ENCODE measurements around the gene NBPF6. TPM values are rescaled to one million over a fixed set of nuclear protein-coding genes. Genes with fewer than 3 reads are reported as not detected.
"Not testable (repeated sequence)": the region's sequence is repeated elsewhere in the genome, so short reads cannot be mapped to it uniquely, and the experiment has no call there.

Gene NBPF6
- total RNA-seq, 1 donor = not detected

DNA sequence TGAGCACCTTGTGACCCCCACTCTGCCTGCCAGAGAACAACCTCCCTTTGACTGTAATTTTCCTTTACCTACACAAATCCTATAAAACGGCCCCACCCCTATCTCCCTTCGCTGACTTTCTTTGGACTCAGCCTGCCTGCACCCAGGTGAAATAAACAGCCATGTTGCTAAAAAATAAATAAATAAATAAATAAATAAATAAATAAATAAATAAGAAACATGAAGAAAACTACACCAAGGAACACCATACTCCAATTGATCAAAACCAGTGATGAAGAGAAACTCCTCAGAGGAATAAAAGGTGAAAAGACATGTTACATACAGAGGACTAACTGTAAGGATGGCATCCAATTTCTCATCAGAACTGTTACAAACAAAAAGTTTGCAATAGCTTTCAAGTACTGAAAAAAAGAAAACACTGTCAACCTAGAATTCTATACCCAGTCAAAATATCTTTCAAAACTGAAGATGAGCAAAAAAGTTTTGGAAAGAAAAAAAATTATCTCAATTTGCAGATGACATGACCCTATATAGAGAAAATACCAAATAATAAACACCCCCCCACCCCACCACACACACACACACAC, 28.4 kb downstream of the NBPF6 start:
- H3K4me3 ChIP-seq (ENCODE audit: low read length) = no peak overlapping the region
- H3K27me3 ChIP-seq (ENCODE audit: insufficient read depth, low read length) = no peaks in the 10 kb centered on the region
- no peaks in the 10 kb centered on the region for H3K4me1 ChIP-seq (ENCODE audit: insufficient read depth, low read length)

DNA sequence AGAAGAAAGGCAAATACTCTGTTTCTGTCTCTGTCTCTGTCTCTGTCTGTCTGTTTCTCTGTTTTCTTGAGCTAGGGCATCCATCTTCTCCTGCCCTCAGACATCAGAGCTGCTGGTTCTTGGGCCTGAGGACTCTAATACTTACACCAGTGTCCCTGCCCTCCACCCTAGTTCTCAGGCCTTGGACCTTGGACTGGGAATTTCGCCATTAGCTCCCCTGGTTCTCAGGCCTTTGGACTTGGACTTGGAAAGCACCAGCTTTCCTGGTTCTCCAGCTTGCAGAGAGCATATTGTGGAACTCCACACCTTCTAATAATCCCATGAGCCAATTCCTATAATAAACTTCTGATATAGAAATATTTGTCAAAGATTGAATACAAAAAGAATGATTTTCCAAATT, 32.6 kb downstream of the NBPF6 start:
- Histone ChIP-seq H3K9me3 (ENCODE audit: low read depth, low read length) (peaks cover 10% of the 10 kb centered on the region), H3K4me3 (ENCODE audit: low read length) (no peak overlapping the region), H3K4me1 (ENCODE audit: insufficient read depth, low read length) (no peaks in the 10 kb centered on the region), H3K27me3 (ENCODE audit: insufficient read depth, low read length) (no peaks in the 10 kb centered on the region)

More for the DNA sequence above, 28.4 kb downstream of the NBPF6 start:
- H3K9me3 ChIP-seq (ENCODE audit: low read depth, low read length) = peaks cover 10% of the 10 kb centered on the region

DNA sequence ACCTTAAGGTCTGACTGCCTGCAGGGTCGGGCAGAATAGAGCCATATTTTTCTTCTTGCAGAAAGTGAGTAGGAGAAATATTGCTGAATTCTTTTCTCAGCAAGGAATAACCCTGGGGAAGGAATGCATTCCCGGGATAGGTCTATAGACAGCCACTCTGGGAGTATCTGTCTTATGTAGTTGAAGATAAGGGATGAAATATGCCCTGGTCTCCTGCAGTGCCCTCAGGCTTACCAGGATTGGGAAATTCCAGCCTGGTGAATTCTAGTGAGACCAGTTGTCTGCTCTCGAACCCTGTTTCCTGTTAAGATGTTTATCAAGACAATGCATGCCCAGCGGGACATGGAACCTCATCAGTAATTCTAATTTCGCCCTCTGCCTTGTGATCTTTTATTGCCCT, 35.8 kb downstream of the NBPF6 start:
- not testable (repeated sequence) for H3K27me3 ChIP-seq (ENCODE audit: insufficient read depth, low read length); H3K9me3 ChIP-seq (ENCODE audit: low read depth, low read length); H3K4me3 ChIP-seq (ENCODE audit: low read length); H3K4me1 ChIP-seq (ENCODE audit: insufficient read depth, low read length)

DNA sequence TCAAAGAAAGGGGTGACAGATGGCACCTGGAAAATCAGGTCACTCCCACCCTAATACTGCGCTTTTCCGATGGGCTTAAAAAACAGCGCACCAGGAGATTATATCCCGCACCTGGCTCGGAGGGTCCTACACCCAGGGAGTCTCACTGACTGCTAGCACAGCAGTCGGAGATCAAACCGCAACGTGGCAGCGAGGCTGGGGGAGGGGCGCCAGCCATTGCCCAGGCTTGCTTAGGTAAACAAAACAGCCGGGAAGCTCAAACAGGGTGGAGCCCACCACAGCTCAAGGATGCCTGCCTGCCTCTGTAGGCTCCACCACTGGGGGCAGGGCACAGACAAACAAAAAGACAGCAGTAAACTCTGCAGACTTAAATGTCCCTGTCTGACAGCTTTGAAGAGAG, 36.6 kb downstream of the NBPF6 start:
- not testable (repeated sequence) for H3K4me3 ChIP-seq (ENCODE audit: low read length); H3K4me1 ChIP-seq (ENCODE audit: insufficient read depth, low read length); H3K27me3 ChIP-seq (ENCODE audit: insufficient read depth, low read length); H3K9me3 ChIP-seq (ENCODE audit: low read depth, low read length)

DNA sequence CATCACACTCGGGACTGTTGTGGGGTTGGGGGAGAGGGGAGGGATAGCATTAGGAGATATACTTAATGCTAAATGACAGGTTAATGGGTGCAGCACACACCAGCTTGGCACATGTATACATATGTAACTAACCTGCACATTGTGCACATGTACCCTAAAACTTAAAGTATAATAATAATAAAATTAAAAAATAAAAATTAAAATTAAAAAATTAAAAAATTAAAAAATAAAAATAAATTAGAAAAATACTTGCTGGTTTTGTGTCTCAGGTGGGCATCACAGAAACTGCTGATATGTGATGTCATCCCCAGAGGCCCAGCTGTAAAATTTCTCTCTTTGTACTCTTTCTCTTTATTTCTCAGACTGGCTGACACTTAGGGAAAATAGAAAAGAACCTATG, 44.9 kb downstream of the NBPF6 start:
- H3K9me3 ChIP-seq (ENCODE audit: low read depth, low read length) = not testable (repeated sequence)

DNA sequence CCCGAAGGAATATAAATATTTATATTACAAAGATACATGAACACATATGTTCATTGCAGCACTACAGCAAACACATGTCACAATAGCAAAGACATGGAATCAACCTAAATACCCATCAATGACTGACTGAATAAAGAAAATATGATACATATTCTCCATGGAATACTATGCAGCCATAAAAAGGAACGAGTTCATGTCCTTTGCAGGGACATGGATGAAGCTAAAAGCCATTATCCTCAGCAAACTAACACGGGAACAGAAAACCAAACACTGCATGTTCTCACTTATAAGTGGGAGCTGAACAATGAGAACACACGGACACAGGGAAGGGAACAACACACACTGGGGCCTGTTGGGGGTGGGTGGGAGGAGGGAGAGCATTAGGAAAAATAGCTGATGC, 46.7 kb downstream of the NBPF6 start:
- not testable (repeated sequence) for H3K9me3 ChIP-seq (ENCODE audit: low read depth, low read length); H3K4me3 ChIP-seq (ENCODE audit: low read length); H3K4me1 ChIP-seq (ENCODE audit: insufficient read depth, low read length)
- peaks cover 16% of the 10 kb centered on the region for H3K27me3 ChIP-seq (ENCODE audit: insufficient read depth, low read length)

More for the DNA sequence above, 44.9 kb downstream of the NBPF6 start:
- not testable (repeated sequence) for H3K27me3 ChIP-seq (ENCODE audit: insufficient read depth, low read length); H3K4me3 ChIP-seq (ENCODE audit: low read length); H3K4me1 ChIP-seq (ENCODE audit: insufficient read depth, low read length)

DNA sequence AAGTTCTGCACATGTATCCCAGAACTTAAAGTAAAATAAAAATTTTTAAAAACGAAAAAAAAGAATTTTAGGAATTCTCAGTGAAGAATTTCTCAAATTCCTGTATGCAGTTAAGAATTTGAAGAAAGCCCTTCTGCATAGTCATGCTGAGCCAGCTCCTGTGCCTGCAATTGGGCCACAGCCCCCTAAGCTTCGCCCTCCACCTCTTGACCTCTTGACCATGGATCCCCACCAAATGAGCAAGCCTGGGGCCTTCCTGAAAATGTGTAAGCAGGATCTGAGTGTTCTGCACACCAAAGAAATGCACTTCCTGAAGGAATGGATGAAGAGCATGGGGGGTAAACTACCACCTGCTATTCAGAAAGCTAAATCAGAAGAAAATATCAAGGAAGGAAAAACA, 52.0 kb downstream of the NBPF6 start:
- H3K4me3 ChIP-seq (ENCODE audit: low read length) = no peak overlapping the region

DNA sequence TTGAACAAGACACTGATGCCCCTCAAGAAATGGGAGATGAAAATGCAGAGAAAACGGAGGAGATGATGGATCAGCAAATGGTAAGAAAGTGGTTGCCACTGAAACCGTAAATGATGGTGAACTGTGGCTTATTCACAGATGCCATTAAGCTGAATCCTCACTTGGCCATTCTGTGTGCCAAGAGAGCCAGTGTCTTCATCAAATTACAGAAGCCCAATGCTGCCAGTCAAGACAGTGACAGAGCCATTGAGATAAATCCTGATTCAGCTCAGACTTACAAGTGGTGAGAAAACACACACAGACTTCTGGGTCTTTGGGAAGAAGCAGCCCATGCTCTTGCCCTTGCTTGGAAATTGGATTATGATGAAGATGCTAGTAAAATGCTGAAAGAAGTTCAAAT, 52.5 kb downstream of the NBPF6 start:
- Histone ChIP-seq H3K4me3 (ENCODE audit: low read length) (no peak overlapping the region), H3K27me3 (ENCODE audit: insufficient read depth, low read length) (peaks cover 39% of the 10 kb centered on the region), H3K4me1 (ENCODE audit: insufficient read depth, low read length) (peaks cover 13% of the 10 kb centered on the region)

More for the DNA sequence above, 52.0 kb downstream of the NBPF6 start:
- Histone ChIP-seq H3K27me3 (ENCODE audit: insufficient read depth, low read length) (peaks cover 39% of the 10 kb centered on the region), H3K9me3 (ENCODE audit: low read depth, low read length) (no peaks in the 10 kb centered on the region), H3K4me1 (ENCODE audit: insufficient read depth, low read length) (peaks cover 13% of the 10 kb centered on the region)

DNA sequence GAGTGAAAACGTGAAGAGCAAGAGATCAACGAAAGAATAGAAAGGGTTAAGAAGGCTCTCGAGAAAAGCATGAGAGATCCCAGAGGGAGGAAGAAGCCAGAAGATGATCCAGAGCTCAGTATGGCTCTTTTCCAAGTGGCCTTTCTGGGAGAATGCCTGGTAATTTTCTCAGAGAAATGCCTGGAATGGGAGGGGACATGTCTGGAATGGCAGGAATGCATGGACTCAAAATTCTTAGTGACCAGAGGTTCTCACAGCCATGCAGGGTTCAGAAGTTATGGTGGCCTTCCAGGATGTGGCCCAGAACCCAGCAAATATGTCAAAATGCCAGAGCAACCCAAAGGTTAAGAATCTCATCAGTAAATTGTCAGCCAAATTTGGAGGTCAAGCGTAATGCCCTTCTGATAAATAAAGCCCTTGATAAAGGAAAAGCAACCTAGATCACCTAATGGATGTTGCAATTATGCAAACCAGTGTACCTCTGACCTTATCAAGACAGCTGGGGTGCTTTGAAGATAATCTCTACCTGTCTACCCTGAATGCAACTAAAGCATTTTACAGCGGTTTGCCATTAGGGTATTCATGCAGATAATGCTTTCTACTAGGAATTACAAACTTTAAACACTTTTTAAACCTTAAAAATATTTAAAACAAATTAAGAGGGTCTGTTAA, 53.1 kb downstream of the NBPF6 start:
- H3K4me3 ChIP-seq (ENCODE audit: low read length) = no peak overlapping the region
- H3K27me3 ChIP-seq (ENCODE audit: insufficient read depth, low read length) = peaks cover 39% of the 10 kb centered on the region
- H3K4me1 ChIP-seq (ENCODE audit: insufficient read depth, low read length) = peaks cover 13% of the 10 kb centered on the region
- no peaks in the 10 kb centered on the region for H3K9me3 ChIP-seq (ENCODE audit: low read depth, low read length)

More for the DNA sequence above, 52.5 kb downstream of the NBPF6 start:
- no peaks in the 10 kb centered on the region for H3K9me3 ChIP-seq (ENCODE audit: low read depth, low read length)

DNA sequence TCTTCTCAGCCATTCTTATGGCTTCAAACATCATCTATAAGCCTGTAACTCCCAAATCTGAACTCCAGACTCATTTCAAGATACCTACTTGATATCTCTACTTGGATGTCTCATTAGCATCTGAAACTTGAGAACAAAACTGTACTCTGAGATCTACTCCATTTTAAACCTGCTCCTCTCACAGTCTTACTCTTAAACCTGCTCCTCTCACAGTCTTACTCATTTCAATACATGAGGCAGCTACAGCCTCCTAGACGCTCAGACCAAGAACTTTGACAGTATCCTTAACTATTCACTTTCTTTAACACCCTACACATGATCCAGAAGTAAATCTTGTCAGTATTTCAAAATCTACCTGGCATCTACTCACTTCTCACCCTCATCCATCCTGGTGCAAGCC, 54.3 kb downstream of the NBPF6 start:
- Histone ChIP-seq H3K27me3 (ENCODE audit: insufficient read depth, low read length) (peaks cover 36% of the 10 kb centered on the region), H3K9me3 (ENCODE audit: low read depth, low read length) (no peaks in the 10 kb centered on the region), H3K4me3 (ENCODE audit: low read length) (no peak overlapping the region), H3K4me1 (ENCODE audit: insufficient read depth, low read length) (peaks cover 13% of the 10 kb centered on the region)

DNA sequence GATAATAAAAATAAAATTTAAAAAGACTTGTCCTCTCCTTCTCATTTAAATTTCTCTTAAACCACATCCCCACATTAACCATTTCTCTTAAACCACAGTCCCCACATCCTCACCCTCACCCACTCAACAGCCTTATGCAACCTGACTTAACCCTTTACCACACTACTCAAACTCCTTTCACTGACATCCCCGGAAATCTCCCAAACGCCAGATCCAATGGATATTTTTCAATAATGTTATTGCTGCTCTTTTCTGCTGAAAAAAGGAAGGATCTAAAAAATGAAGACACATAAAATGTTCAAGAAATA, 55.6 kb downstream of the NBPF6 start:
- Histone ChIP-seq H3K27me3 (ENCODE audit: insufficient read depth, low read length) (peaks cover 32% of the 10 kb centered on the region), H3K4me1 (ENCODE audit: insufficient read depth, low read length) (peaks cover 13% of the 10 kb centered on the region), H3K4me3 (ENCODE audit: low read length) (no peak overlapping the region), H3K9me3 (ENCODE audit: low read depth, low read length) (no peaks in the 10 kb centered on the region)

DNA sequence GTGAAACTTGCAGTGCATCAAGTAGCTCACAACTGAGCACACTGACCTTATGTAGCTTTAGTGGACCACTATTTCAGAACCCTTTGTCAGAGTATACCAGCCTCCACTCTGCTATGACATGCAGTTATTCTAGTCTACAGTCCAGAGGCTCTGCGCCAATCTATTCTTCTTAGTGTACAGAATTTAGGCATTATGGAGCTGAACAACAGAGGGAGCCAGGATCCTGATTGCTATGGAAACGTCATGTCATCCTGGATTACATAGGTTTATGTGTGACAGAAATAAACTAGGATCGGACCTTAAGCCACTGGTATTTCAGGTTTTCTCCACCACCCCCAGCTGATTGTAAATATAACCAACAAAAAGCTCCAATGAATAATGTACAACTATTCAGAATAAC, 61.6 kb downstream of the NBPF6 start:
- Histone ChIP-seq H3K27me3 (ENCODE audit: insufficient read depth, low read length) (peaks cover 3% of the 10 kb centered on the region), H3K4me1 (ENCODE audit: insufficient read depth, low read length) (no peaks in the 10 kb centered on the region), H3K9me3 (ENCODE audit: low read depth, low read length) (no peaks in the 10 kb centered on the region), H3K4me3 (ENCODE audit: low read length) (no peak overlapping the region)

DNA sequence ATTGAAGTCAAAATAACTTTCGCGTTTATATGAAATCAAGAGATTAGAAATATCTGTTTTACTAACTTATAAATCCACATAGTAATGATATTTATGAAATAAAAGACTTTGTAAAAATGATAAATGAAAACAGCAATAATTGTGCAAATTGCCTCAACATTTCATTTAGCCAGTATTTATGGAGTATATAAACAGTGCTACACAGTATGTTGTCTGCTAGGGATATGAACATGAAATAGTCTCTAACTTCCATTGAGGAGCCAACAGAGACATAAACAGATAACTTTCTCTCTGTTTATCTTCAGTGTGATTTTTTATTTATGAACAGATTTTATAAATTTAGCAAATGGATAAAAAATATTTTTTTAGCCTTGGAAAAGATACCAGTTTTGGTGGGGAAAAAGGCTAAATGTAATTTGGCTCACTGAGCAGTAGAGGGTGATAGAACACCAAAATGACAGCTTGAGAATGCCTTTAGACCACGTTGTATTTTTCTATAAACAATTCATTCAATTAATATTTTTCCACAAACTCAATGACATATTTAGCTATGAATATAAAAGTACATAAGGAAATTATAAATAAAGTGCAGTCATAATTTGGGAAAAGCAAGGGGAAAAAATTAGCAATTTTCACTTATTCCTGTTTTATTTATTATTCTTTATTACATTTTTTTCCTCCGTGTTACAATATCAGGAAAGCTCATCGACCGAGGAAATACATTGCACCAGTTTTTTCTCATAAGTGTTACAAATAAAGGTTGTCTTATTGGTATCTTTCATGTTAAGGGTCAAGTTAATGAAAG, 62.3 kb downstream of the NBPF6 start:
- no peak overlapping the region for H3K4me3 ChIP-seq (ENCODE audit: low read length)
- H3K27me3 ChIP-seq (ENCODE audit: insufficient read depth, low read length) = no peaks in the 10 kb centered on the region
- no peaks in the 10 kb centered on the region for H3K4me1 ChIP-seq (ENCODE audit: insufficient read depth, low read length)
- H3K9me3 ChIP-seq (ENCODE audit: low read depth, low read length) = no peaks in the 10 kb centered on the region

DNA sequence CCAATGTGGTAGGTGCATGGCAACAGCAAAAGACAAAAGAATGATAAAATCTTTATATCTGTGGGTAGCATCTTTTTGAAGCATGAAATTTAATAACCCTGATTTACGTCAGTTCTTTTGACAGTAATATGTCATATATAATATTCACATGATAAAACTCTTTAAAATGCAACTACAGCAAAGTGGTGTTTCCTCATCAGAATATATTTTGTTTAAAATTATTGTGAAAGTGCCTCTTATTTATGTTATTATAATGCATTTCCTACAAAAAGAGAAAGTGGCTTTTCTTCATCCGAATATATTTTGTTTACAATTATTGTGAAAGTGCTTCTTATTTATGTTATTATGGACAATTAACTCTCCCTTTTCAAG, 62.9 kb downstream of the NBPF6 start:
- Histone ChIP-seq H3K9me3 (ENCODE audit: low read depth, low read length) (no peaks in the 10 kb centered on the region), H3K27me3 (ENCODE audit: insufficient read depth, low read length) (no peaks in the 10 kb centered on the region), H3K4me3 (ENCODE audit: low read length) (no peak overlapping the region), H3K4me1 (ENCODE audit: insufficient read depth, low read length) (no peaks in the 10 kb centered on the region)

DNA sequence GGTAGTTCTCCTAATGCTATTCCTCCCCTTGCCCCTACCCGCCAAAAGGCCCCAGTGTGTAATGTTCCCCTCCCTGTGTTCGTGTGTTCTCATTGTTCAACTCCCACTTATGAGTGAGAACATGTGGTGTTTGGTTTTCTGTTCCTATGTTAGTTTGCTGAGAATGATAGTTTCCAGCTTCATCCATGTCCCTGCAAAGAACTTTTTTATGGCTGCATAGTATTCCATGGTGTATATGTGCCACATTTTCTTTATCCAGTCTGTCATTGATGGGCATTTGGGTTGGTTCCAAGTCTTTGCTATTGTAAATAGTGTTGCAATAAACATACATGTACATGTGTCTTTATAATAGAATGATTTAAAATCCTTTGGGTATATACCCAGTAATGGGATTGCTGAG, 63.8 kb downstream of the NBPF6 start:
- H3K27me3 ChIP-seq (ENCODE audit: insufficient read depth, low read length); H3K4me1 ChIP-seq (ENCODE audit: insufficient read depth, low read length); H3K4me3 ChIP-seq (ENCODE audit: low read length); H3K9me3 ChIP-seq (ENCODE audit: low read depth, low read length): not testable (repeated sequence)
